A549 (cell line): ENCODE data around the gene EIF2B1.

ENCODE experiments used
- BCL3 ChIP-seq: fragments of >200 bp; sonication (Bioruptor Twin); formaldehyde crosslinking; IDR thresholded peaks from 3 replicates; pipeline ENCODE4 v1.6.1; 2016
- BHLHE40 ChIP-seq: IDR thresholded peaks from 2 replicates; pipeline ENCODE4 v1.6.1; 2012; ENCODE audit warnings: low read depth, low read length, inconsistent platforms
- CEBPB ChIP-seq, 2 experiments: fragments of >200 bp in 1 of 2; sonication (Bioruptor Twin) in 1 of 2; formaldehyde crosslinking in 1 of 2; IDR thresholded peaks; 2 replicates each; pipeline ENCODE4 v1.6.1; 2012 to 2016
- CHD2 ChIP-seq: fragments of 150-350 bp; IDR thresholded peaks from 2 replicates; pipeline ENCODE4 v1.6.1; 2014; ENCODE audit warnings: low read length; ENCODE audit not compliant: partially characterized antibody
- CTCF ChIP-seq: fragments of >200 bp; sonication (Bioruptor Twin); formaldehyde crosslinking; IDR thresholded peaks from 3 replicates; pipeline ENCODE4 v1.5.1; 2016
- E2F6 ChIP-seq: IDR thresholded peaks from 2 replicates; pipeline ENCODE4 v1.6.1; 2012; ENCODE audit warnings: low read depth, borderline replicate concordance
- HOXB13 ChIP-seq: fragments of 250-450 bp; sonication (Bioruptor Pico); IDR thresholded peaks from 2 replicates; pipeline ENCODE4 v1.5.0; 2020; ENCODE audit warnings: low read depth, mild to moderate bottlenecking, moderate library complexity
- NFE2L2 ChIP-seq: fragments of 150-350 bp; conservative IDR thresholded peaks from 2 replicates; pipeline ENCODE4 v1.6.1; 2014; ENCODE audit warnings: low read length
- PHF8 ChIP-seq: fragments of 200-600 bp; sonication (generic); IDR thresholded peaks from 2 replicates; pipeline ENCODE4 v1.6.1; 2016; ENCODE audit warnings: low read depth, mild to moderate bottlenecking, antibody characterized with exemption, moderate library complexity, borderline replicate concordance
- RAD21 ChIP-seq, 2 experiments: fragments of >200 bp in 1 of 2; sonication (Bioruptor Twin) in 1 of 2; formaldehyde crosslinking in 1 of 2; IDR thresholded peaks in 1 of 2; conservative IDR thresholded peaks in 1 of 2; 2 replicates in 1 of 2; 3 replicates in 1 of 2; pipeline ENCODE4 v1.6.1; 2012 to 2018; ENCODE audit warnings: inconsistent platforms in 1 of 2
- REST ChIP-seq: fragments of 200-600 bp; sonication (generic); IDR thresholded peaks from 2 replicates; pipeline ENCODE4 v1.6.1; 2016; ENCODE audit warnings: antibody characterized with exemption, mild to moderate bottlenecking, moderate library complexity
- RFX5 ChIP-seq: fragments of 450-650 bp; IDR thresholded peaks from 2 replicates; pipeline ENCODE4 v1.7.1; 2014; ENCODE audit warnings: antibody characterized with exemption, mild to moderate bottlenecking, moderate library complexity
- ZNF302 ChIP-seq: fragments of 250-450 bp; sonication (Bioruptor Pico); IDR thresholded peaks from 2 replicates; pipeline ENCODE4 v1.9.0; 2021; ENCODE audit warnings: inconsistent platforms, mild to moderate bottlenecking, moderate library complexity
- TF ChIP-seq, protein P1 (sequence below): IDR thresholded peaks from 2 replicates; pipeline ENCODE4 v1.6.1; 2012

DNA sequence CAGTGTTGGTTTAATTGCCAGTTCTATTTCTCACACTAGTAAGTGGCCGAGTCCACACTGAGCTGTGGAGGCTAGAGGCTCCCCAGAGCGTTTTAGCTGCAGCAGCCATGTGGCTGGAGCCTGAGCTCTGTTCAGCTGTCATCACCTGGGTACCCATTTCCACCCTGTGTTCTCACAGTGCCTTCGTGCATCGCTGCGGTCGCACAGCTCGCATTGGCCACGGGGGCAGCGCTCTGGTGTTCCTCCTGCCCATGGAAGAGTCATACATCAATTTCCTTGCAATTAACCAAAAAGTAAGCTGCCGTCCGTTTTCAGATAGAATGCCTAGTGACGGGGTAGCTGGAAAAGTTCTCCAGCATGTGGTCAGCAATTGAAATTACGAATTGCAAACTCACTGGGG lies 15.9 kb downstream of the EIF2B1 start:
- TF ChIP-seq RFX5, result no peak
- TF ChIP-seq BCL3, result no peak
- TF ChIP-seq PHF8, result no peak
- no peak for TF ChIP-seq RAD21 (conservative IDR thresholded peaks at IDR 0.05 in 1 of 2, IDR thresholded peaks at IDR 0.05 in 1 of 2)
- TF ChIP-seq ZNF302 (CRISPR knock-in tag), result no peak
- no peak for TF ChIP-seq E2F6
- TF ChIP-seq CTCF, result no peak
- TF ChIP-seq, protein P1, sequence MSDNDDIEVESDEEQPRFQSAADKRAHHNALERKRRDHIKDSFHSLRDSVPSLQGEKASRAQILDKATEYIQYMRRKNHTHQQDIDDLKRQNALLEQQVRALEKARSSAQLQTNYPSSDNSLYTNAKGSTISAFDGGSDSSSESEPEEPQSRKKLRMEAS, result no peak
- TF ChIP-seq BHLHE40, result no peak
- no peak for TF ChIP-seq HOXB13
- TF ChIP-seq NFE2L2, result no peak
- no peak for TF ChIP-seq REST
- TF ChIP-seq CHD2, result no peak
- TF ChIP-seq CEBPB (IDR thresholded peaks at IDR 0.05), result no peak
